Measurements from ENCODE around the gene CARD11. TPM values are rescaled to one million over a fixed set of nuclear protein-coding genes. Genes with fewer than 3 reads are reported as not detected.

CARD11 gene
- polyA plus RNA-seq, 1 donor from 2014 or later: not detected

DNA sequence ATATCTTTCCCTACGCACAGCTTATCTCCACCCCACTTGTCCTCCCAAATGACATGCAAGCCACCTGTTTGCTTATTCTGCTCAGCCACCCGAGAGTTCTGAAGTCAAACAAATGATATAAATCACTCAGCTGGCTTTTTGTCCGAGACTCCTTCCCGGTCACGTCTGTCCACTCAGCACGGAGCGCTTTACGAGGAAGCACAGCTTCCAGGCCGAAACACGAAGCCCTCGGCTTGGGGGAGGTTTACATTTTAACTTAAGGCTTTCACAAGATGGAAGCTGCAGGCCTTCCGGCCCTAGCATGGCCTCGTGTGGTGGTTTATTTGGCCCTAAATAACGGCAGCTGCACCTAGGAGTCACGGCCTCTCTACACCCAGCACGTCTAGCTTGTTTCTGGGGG is 139.5 kb downstream of the CARD11 start:
- H2AFZ ChIP-seq (ENCODE audit: low read depth, low read length): no peak overlapping the region
- no peaks in the 10 kb centered on the region for H4K20me1 ChIP-seq (ENCODE audit: insufficient read depth)
- TF ChIP-seq POLR2AphosphoS5 (IDR thresholded peaks at IDR 0.05): no peak
- TF ChIP-seq, protein P1, sequence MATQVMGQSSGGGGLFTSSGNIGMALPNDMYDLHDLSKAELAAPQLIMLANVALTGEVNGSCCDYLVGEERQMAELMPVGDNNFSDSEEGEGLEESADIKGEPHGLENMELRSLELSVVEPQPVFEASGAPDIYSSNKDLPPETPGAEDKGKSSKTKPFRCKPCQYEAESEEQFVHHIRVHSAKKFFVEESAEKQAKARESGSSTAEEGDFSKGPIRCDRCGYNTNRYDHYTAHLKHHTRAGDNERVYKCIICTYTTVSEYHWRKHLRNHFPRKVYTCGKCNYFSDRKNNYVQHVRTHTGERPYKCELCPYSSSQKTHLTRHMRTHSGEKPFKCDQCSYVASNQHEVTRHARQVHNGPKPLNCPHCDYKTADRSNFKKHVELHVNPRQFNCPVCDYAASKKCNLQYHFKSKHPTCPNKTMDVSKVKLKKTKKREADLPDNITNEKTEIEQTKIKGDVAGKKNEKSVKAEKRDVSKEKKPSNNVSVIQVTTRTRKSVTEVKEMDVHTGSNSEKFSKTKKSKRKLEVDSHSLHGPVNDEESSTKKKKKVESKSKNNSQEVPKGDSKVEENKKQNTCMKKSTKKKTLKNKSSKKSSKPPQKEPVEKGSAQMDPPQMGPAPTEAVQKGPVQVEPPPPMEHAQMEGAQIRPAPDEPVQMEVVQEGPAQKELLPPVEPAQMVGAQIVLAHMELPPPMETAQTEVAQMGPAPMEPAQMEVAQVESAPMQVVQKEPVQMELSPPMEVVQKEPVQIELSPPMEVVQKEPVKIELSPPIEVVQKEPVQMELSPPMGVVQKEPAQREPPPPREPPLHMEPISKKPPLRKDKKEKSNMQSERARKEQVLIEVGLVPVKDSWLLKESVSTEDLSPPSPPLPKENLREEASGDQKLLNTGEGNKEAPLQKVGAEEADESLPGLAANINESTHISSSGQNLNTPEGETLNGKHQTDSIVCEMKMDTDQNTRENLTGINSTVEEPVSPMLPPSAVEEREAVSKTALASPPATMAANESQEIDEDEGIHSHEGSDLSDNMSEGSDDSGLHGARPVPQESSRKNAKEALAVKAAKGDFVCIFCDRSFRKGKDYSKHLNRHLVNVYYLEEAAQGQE (IDR thresholded peaks at IDR 0.05; ENCODE audit: borderline replicate concordance): no peak
- no peak for TF ChIP-seq TAF1 (IDR thresholded peaks at IDR 0.05; ENCODE audit: low read depth)
- no peak for TF ChIP-seq EZH2 (IDR thresholded peaks at IDR 0.05; ENCODE audit: borderline replicate concordance, insufficient read depth, low read length, poor library complexity, severe bottlenecking)
- no peak for TF ChIP-seq MXI1 (conservative IDR thresholded peaks at IDR 0.05; ENCODE audit: poor library complexity, severe bottlenecking)
- no peak for TF ChIP-seq EP300 (conservative IDR thresholded peaks at IDR 0.05; ENCODE audit: poor library complexity, severe bottlenecking)
- TF ChIP-seq SMC3 (conservative IDR thresholded peaks at IDR 0.05; ENCODE audit: poor library complexity): no peak
- TF ChIP-seq, protein P2, sequence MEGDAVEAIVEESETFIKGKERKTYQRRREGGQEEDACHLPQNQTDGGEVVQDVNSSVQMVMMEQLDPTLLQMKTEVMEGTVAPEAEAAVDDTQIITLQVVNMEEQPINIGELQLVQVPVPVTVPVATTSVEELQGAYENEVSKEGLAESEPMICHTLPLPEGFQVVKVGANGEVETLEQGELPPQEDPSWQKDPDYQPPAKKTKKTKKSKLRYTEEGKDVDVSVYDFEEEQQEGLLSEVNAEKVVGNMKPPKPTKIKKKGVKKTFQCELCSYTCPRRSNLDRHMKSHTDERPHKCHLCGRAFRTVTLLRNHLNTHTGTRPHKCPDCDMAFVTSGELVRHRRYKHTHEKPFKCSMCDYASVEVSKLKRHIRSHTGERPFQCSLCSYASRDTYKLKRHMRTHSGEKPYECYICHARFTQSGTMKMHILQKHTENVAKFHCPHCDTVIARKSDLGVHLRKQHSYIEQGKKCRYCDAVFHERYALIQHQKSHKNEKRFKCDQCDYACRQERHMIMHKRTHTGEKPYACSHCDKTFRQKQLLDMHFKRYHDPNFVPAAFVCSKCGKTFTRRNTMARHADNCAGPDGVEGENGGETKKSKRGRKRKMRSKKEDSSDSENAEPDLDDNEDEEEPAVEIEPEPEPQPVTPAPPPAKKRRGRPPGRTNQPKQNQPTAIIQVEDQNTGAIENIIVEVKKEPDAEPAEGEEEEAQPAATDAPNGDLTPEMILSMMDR (IDR thresholded peaks at IDR 0.05; ENCODE audit: poor library complexity, severe bottlenecking): no peak
- no peak for TF ChIP-seq RAD21 (conservative IDR thresholded peaks at IDR 0.05)

DNA sequence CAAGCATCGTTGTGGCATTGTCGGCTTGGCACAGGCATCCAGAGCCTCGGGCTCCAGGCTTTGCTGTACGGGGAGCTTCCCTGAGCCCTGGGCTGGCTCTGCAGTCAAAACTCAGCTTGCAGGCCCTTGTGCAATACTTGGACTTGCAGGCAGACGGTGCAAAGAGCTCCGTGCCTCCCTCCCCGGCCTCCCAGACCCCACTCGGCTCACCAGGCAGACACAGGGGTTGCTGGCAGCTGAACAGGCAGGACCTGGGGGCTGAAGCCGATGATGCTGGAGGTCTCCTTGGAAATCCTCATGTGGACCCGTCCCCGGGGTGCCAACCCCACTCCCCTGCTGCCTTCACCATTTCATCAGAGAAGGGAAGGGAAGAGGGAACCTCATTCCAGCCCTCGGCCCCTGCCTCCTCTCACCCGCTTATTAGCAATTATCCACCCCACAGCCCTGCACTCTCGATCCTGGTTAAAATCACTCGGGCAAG is 139.9 kb downstream of the CARD11 start:
- Histone ChIP-seq H3K4me2 (ENCODE audit: low read length) (no peak overlapping the region), H2AFZ (ENCODE audit: low read depth, low read length) (no peak overlapping the region), H3K9ac (ENCODE audit: low read length) (no peak overlapping the region), H3F3A (ENCODE audit: insufficient read depth, low read length, poor library complexity, severe bottlenecking) (no peaks in the 10 kb centered on the region), H3K79me2 (replicated peaks; ENCODE audit: insufficient read depth, low read length) (no peaks in the 10 kb centered on the region), H3K36me3 (ENCODE audit: insufficient read depth, low read length) (no peaks in the 10 kb centered on the region), H3K27ac (ENCODE audit: low read length) (no peak overlapping the region), H3K27me3 (ENCODE audit: insufficient read depth, low read depth, low read length) (no peaks in the 10 kb centered on the region), H4K20me1 (ENCODE audit: insufficient read depth) (no peaks in the 10 kb centered on the region), H3K9me3 (ENCODE audit: low read length) (no peaks in the 10 kb centered on the region), H3K4me3 (ENCODE audit: low read length) (no peak overlapping the region), H3K9me2 (ENCODE audit: insufficient read depth, low read length) (no peaks in the 10 kb centered on the region)
- TF ChIP-seq, protein P1 (IDR thresholded peaks at IDR 0.05; ENCODE audit: borderline replicate concordance): no peak
- TF ChIP-seq, protein P2 (IDR thresholded peaks at IDR 0.05; ENCODE audit: poor library complexity, severe bottlenecking): no peak
- no peak for TF ChIP-seq MXI1 (conservative IDR thresholded peaks at IDR 0.05; ENCODE audit: poor library complexity, severe bottlenecking)
- TF ChIP-seq POLR2AphosphoS5 (IDR thresholded peaks at IDR 0.05): no peak
- TF ChIP-seq SMC3 (conservative IDR thresholded peaks at IDR 0.05; ENCODE audit: poor library complexity): no peak
- TF ChIP-seq RAD21 (conservative IDR thresholded peaks at IDR 0.05): no peak
- TF ChIP-seq EP300 (conservative IDR thresholded peaks at IDR 0.05; ENCODE audit: poor library complexity, severe bottlenecking): no peak
- TF ChIP-seq EZH2 (IDR thresholded peaks at IDR 0.05; ENCODE audit: borderline replicate concordance, insufficient read depth, low read length, poor library complexity, severe bottlenecking): no peak
- TF ChIP-seq TAF1 (IDR thresholded peaks at IDR 0.05; ENCODE audit: low read depth): no peak

More for the DNA sequence above, 139.5 kb downstream of the CARD11 start:
- H3K4me2 ChIP-seq (ENCODE audit: low read length): no peak overlapping the region
- no peak overlapping the region for H3K9ac ChIP-seq (ENCODE audit: low read length)
- no peak overlapping the region for H3K27ac ChIP-seq (ENCODE audit: low read length)
- no peaks in the 10 kb centered on the region for H3K36me3 ChIP-seq (ENCODE audit: insufficient read depth, low read length)
- no peak overlapping the region for H3K4me3 ChIP-seq (ENCODE audit: low read length)
- no peaks in the 10 kb centered on the region for H3F3A ChIP-seq (ENCODE audit: insufficient read depth, low read length, poor library complexity, severe bottlenecking)
- H3K27me3 ChIP-seq (ENCODE audit: insufficient read depth, low read depth, low read length): no peaks in the 10 kb centered on the region
- H3K79me2 ChIP-seq (replicated peaks; ENCODE audit: insufficient read depth, low read length): no peaks in the 10 kb centered on the region
- no peaks in the 10 kb centered on the region for H3K9me3 ChIP-seq (ENCODE audit: low read length)
- H3K9me2 ChIP-seq (ENCODE audit: insufficient read depth, low read length): no peaks in the 10 kb centered on the region
